ENCODE data around the gene B3GNT8. TPM values are rescaled to one million over a fixed set of nuclear protein-coding genes. Genes with fewer than 3 reads are reported as not detected.

Gene B3GNT8
- total RNA-seq, 1 experiment from 2014 or later, result not detected

GRCh38 chr19:41452584-41453275 lies 25.6 kb upstream of the B3GNT8 start:
- no peak for DNase-seq
- H3K36me3 ChIP-seq (ENCODE audit: insufficient read depth, low read length), result no peaks in the 10 kb centered on the region
- no peaks in the 10 kb centered on the region for H3K9me3 ChIP-seq (ENCODE audit: low read length)
- H3K4me2 ChIP-seq (ENCODE audit: low read depth, low read length, poor library complexity, severe bottlenecking), result no peak overlapping the region
- H3K4me3 ChIP-seq (ENCODE audit: low read length), result no peak overlapping the region
- H3K79me2 ChIP-seq (ENCODE audit: low read length), result no peaks in the 10 kb centered on the region
- H4K20me1 ChIP-seq (ENCODE audit: insufficient read depth, low read depth, low read length), result 0 out of 2 replicates have a peak, but pooled peaks cover 2% of the 10 kb centered on the region
- H3K27ac ChIP-seq (ENCODE audit: low read length), result no peak overlapping the region
- H2AFZ ChIP-seq (ENCODE audit: low read length), result no peak overlapping the region
- no peaks in the 10 kb centered on the region for H3K27me3 ChIP-seq (ENCODE audit: low read length)
- H3K9me2 ChIP-seq (replicated peaks; ENCODE audit: insufficient read depth, low read length), result no peaks in the 10 kb centered on the region
- peaks cover 5% of the 10 kb centered on the region for H3K4me1 ChIP-seq (ENCODE audit: low read length)
- no peak overlapping the region for H3K9ac ChIP-seq (ENCODE audit: low read length)

DNA sequence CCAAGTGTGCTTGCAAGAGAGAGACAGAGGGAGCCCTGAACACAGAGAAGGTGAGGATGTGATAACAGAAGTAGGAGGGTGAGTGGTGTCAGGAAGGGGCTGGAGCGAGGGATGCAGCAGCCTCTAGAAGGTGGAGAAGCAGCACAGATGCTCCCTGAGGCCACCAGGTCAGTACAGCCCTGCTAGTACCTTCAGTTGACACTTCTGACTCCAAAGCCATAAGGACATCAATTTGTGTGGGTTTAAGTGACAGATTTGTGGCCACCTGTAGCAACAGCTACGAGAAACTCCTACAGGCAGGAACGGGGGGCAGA lies 22.6 kb upstream of the B3GNT8 start:
- H3K79me2 ChIP-seq (ENCODE audit: low read length), result no peaks in the 10 kb centered on the region
- H2AFZ ChIP-seq (ENCODE audit: low read length), result no peak overlapping the region
- H3K27ac ChIP-seq (ENCODE audit: low read length), result no peak overlapping the region
- H3K4me3 ChIP-seq (ENCODE audit: low read length), result no peak overlapping the region
- H3K27me3 ChIP-seq (ENCODE audit: low read length), result no peaks in the 10 kb centered on the region
- H3K4me2 ChIP-seq (ENCODE audit: low read depth, low read length, poor library complexity, severe bottlenecking), result no peak overlapping the region
- H3K36me3 ChIP-seq (ENCODE audit: insufficient read depth, low read length), result no peaks in the 10 kb centered on the region
- H3K4me1 ChIP-seq (ENCODE audit: low read length), result peaks cover 5% of the 10 kb centered on the region
- no peak for DNase-seq
- H3K9me2 ChIP-seq (replicated peaks; ENCODE audit: insufficient read depth, low read length), result no peaks in the 10 kb centered on the region
- H3K9ac ChIP-seq (ENCODE audit: low read length), result no peak overlapping the region
- 0 out of 2 replicates have a peak, but pooled peaks cover 2% of the 10 kb centered on the region for H4K20me1 ChIP-seq (ENCODE audit: insufficient read depth, low read depth, low read length)
- H3K9me3 ChIP-seq (ENCODE audit: low read length), result no peaks in the 10 kb centered on the region

GRCh38 chr19:41449079-41449864 lies 22.1 kb upstream of the B3GNT8 start:
- Histone ChIP-seq H3K4me3 (ENCODE audit: low read length) (no peak overlapping the region; the same call in 1 of the 2 replicates), H3K27ac (ENCODE audit: low read length) (no peak overlapping the region), H3K9ac (ENCODE audit: low read length) (peak overlapping the region; percentile 25; the same call in 1 of the 2 replicates), H4K20me1 (ENCODE audit: insufficient read depth, low read depth, low read length) (0 out of 2 replicates have a peak, but pooled peaks cover 2% of the 10 kb centered on the region), H2AFZ (ENCODE audit: low read length) (peak overlapping the region; percentile 16; the same call in 1 of the 2 replicates), H3K79me2 (ENCODE audit: low read length) (no peaks in the 10 kb centered on the region), H3K36me3 (ENCODE audit: insufficient read depth, low read length) (no peaks in the 10 kb centered on the region), H3K4me2 (ENCODE audit: low read depth, low read length, poor library complexity, severe bottlenecking) (peak overlapping the region; percentile 27), H3K27me3 (ENCODE audit: low read length) (no peaks in the 10 kb centered on the region), H3K9me3 (ENCODE audit: low read length) (no peaks in the 10 kb centered on the region), H3K4me1 (ENCODE audit: low read length) (peaks cover 7% of the 10 kb centered on the region), H3K9me2 (replicated peaks; ENCODE audit: insufficient read depth, low read length) (no peaks in the 10 kb centered on the region)
- DNase-seq, result peak; percentile 80

- Histone ChIP-seq H3K9me3 (ENCODE audit: low read length) (no peaks in the 10 kb centered on the region), H3K79me2 (ENCODE audit: low read length) (no peaks in the 10 kb centered on the region), H3K4me1 (ENCODE audit: low read length) (peaks cover 22% of the 10 kb centered on the region), H2AFZ (ENCODE audit: low read length) (no peak overlapping the region), H3K4me3 (ENCODE audit: low read length) (no peak overlapping the region), H3K9me2 (replicated peaks; ENCODE audit: insufficient read depth, low read length) (no peaks in the 10 kb centered on the region), H3K27me3 (ENCODE audit: low read length) (no peaks in the 10 kb centered on the region), H3K9ac (ENCODE audit: low read length) (no peak overlapping the region), H3K36me3 (ENCODE audit: insufficient read depth, low read length) (no peaks in the 10 kb centered on the region), H3K27ac (ENCODE audit: low read length) (no peak overlapping the region), H4K20me1 (ENCODE audit: insufficient read depth, low read depth, low read length) (0 out of 2 replicates have a peak, but pooled peaks cover 2% of the 10 kb centered on the region), H3K4me2 (ENCODE audit: low read depth, low read length, poor library complexity, severe bottlenecking) (no peak overlapping the region)
- peak; percentile 35 for DNase-seq
Observed at GRCh38 chr19:41447732-41448332, 20.7 kb upstream of the B3GNT8 start.

DNA sequence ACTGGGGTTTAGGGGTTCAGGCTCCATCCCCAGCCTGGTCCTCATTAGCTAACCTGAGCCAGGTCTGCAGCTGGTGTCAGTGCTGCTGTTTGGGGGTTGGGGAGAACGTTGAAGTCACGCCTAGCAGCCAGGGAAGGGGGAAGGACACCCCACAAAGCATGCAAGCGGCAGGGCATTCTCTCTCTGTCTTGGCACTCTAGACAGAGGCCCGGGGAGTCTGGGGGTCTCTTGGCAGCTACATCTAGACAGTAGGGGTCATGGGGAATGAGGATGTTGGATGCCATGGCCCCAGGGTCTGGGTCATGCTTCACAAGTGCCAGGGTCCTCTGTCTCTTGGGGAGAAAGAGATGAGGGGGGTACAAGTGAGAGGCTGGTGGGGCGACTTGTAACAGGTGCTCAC lies 18.4 kb upstream of the B3GNT8 start:
- Histone ChIP-seq H3K36me3 (ENCODE audit: insufficient read depth, low read length) (no peaks in the 10 kb centered on the region), H3K9me3 (ENCODE audit: low read length) (no peaks in the 10 kb centered on the region), H3K4me2 (ENCODE audit: low read depth, low read length, poor library complexity, severe bottlenecking) (no peak overlapping the region), H3K4me3 (ENCODE audit: low read length) (no peak overlapping the region), H3K27me3 (ENCODE audit: low read length) (no peaks in the 10 kb centered on the region), H3K27ac (ENCODE audit: low read length) (no peak overlapping the region), H2AFZ (ENCODE audit: low read length) (no peak overlapping the region), H3K4me1 (ENCODE audit: low read length) (peaks cover 23% of the 10 kb centered on the region), H3K79me2 (ENCODE audit: low read length) (no peaks in the 10 kb centered on the region), H3K9ac (ENCODE audit: low read length) (no peak overlapping the region), H4K20me1 (ENCODE audit: insufficient read depth, low read depth, low read length) (0 out of 2 replicates have a peak, but pooled peaks cover 2% of the 10 kb centered on the region), H3K9me2 (replicated peaks; ENCODE audit: insufficient read depth, low read length) (no peaks in the 10 kb centered on the region)
- no peak for DNase-seq

GRCh38 chr19:41443813-41444455 lies 16.8 kb upstream of the B3GNT8 start:
- H3K9ac ChIP-seq (ENCODE audit: low read length), result no peak overlapping the region

DNA sequence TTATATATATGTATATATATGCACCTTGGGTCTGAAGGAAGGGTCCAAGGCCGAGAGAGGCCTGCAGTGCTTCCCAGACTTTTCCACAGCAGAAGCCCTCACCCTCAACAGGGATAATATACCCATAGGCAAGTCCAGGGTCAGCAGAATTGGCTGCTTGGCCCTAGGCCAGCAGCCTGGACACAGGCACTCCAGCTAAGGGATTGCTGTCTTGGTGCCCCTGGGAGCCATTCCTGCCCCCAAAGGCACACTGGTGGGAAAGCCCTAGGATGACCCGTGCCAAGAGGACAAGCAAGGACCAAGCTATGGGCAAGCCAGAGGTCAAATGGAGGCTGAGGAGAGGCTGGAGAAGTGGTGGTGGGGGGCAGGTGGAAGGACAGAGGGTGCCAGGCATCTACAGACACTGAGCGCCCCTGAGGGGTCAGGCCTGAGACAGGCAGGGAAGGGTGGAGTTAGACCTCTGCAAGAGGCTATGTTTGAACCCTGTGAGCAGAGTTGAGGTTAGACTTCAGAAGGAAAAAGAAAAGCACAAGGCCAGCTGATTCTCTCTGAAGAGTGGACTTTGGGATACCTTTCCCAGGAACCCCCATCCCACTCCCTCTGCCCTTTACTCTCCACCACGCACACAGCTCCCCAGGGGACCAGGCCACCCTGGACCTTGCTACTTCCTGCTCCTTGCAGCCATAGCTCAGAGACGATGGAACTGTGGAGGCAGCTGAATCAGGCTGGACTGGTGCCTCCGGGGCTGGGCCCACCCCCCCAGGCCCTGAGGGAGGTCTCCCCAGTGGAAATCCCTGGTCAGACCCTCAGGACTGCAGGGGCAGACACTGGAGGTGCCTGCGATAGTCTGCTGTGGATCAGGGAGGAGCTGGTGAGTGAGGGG lies 15.5 kb upstream of the B3GNT8 start, which contains the start of gene ERICH4:
ERICH4 (plus strand) TSS at position 684 of the 883 bp plus-strand sequence; CDS start at position 698, 14 bp downstream.
- H3K4me1 ChIP-seq (ENCODE audit: low read length), result peaks cover 27% of the 10 kb centered on the region
- H2AFZ ChIP-seq (ENCODE audit: low read length), result no peak within 1 kb of the TSS
- H3K36me3 ChIP-seq (ENCODE audit: insufficient read depth, low read length), result no peaks in the 10 kb centered on the region
- no peaks in the 10 kb centered on the region for H3K27me3 ChIP-seq (ENCODE audit: low read length)
- DNase-seq, result no peak
- no peaks in the 10 kb centered on the region for H4K20me1 ChIP-seq (ENCODE audit: insufficient read depth, low read depth, low read length)
- H3K4me3 ChIP-seq (ENCODE audit: low read length), result no peak within 1 kb of the TSS
- no peak within 1 kb of the TSS for H3K9ac ChIP-seq (ENCODE audit: low read length)
- H3K9me2 ChIP-seq (replicated peaks; ENCODE audit: insufficient read depth, low read length), result no peaks in the 10 kb centered on the region
- no peaks in the 10 kb centered on the region for H3K9me3 ChIP-seq (ENCODE audit: low read length)
- H3K27ac ChIP-seq (ENCODE audit: low read length), result no peak within 1 kb of the TSS
- H3K79me2 ChIP-seq (ENCODE audit: low read length), result peaks cover 17% of the 10 kb centered on the region
- H3K4me2 ChIP-seq (ENCODE audit: low read depth, low read length, poor library complexity, severe bottlenecking), result peak within 1 kb of the TSS; percentile 29

More at GRCh38 chr19:41443813-41444455, 16.8 kb upstream of the B3GNT8 start:
- no peaks in the 10 kb centered on the region for H3K9me3 ChIP-seq (ENCODE audit: low read length)
- H3K4me2 ChIP-seq (ENCODE audit: low read depth, low read length, poor library complexity, severe bottlenecking), result peak overlapping the region; percentile 29
- no peaks in the 10 kb centered on the region for H3K36me3 ChIP-seq (ENCODE audit: insufficient read depth, low read length)
- no peak overlapping the region for H3K27ac ChIP-seq (ENCODE audit: low read length)
- no peak overlapping the region for H3K4me3 ChIP-seq (ENCODE audit: low read length)
- DNase-seq, result peak; percentile 55
- H3K9me2 ChIP-seq (replicated peaks; ENCODE audit: insufficient read depth, low read length), result no peaks in the 10 kb centered on the region
- H3K27me3 ChIP-seq (ENCODE audit: low read length), result no peaks in the 10 kb centered on the region
- H3K4me1 ChIP-seq (ENCODE audit: low read length), result peaks cover 21% of the 10 kb centered on the region
- 0 out of 2 replicates have a peak, but pooled peaks cover 2% of the 10 kb centered on the region for H4K20me1 ChIP-seq (ENCODE audit: insufficient read depth, low read depth, low read length)
- no peak overlapping the region for H2AFZ ChIP-seq (ENCODE audit: low read length)
- H3K79me2 ChIP-seq (ENCODE audit: low read length), result peaks cover 4% of the 10 kb centered on the region

All from Karpas-422 (cell line).